ENCODE measurements around the gene IFT81.

The IFT81 gene

GRCh38 chr12:110168732-110169455 is 44.7 kb downstream of the IFT81 start:
- Histone ChIP-seq H3K27ac (ENCODE audit: low read depth, low read length) (no peak overlapping the region), H3F3A (ENCODE audit: insufficient read depth) (no peaks in the 10 kb centered on the region), H3K4me2 (ENCODE audit: low read depth, low read length, poor library complexity, severe bottlenecking) (no peak overlapping the region), H3K4me3 (ENCODE audit: insufficient read depth, low read length, poor library complexity, severe bottlenecking) (no peak overlapping the region), H3K27me3 (ENCODE audit: low read length) (no peaks in the 10 kb centered on the region), H3K9me3 (ENCODE audit: insufficient read depth, low read length) (no peaks in the 10 kb centered on the region), H2AFZ (ENCODE audit: low read depth, low read length, severe bottlenecking) (no peak overlapping the region), H3K79me2 (ENCODE audit: insufficient read depth, low read length) (no peaks in the 10 kb centered on the region), H3K9me2 (replicated peaks; ENCODE audit: insufficient read depth, low read length) (no peaks in the 10 kb centered on the region), H3K36me3 (ENCODE audit: low read length) (no peaks in the 10 kb centered on the region), H4K20me1 (ENCODE audit: low read depth, low read length) (no peaks in the 10 kb centered on the region), H3K9ac (ENCODE audit: low read length) (no peak overlapping the region)
- TF ChIP-seq CTCF (IDR thresholded peaks at IDR 0.05; ENCODE audit: insufficient read depth, low read length, poor library complexity, severe bottlenecking) (no peak), EZH2phosphoT487 (conservative IDR thresholded peaks at IDR 0.05; ENCODE audit: low read length) (no peak)

- H3K4me2 ChIP-seq (ENCODE audit: low read depth, low read length, poor library complexity, severe bottlenecking) = no peak overlapping the region
- no peak overlapping the region for H3K9ac ChIP-seq (ENCODE audit: low read length)
- no peaks in the 10 kb centered on the region for H4K20me1 ChIP-seq (ENCODE audit: low read depth, low read length)
Measured at GRCh38 chr12:110170535-110171185, 46.5 kb downstream of the IFT81 start.

GRCh38 chr12:110171186-110171538 is 47.0 kb downstream of the IFT81 start:
- Histone ChIP-seq H3K9ac (ENCODE audit: low read length) (no peak overlapping the region), H3K27me3 (ENCODE audit: low read length) (no peaks in the 10 kb centered on the region), H3K9me3 (ENCODE audit: insufficient read depth, low read length) (no peaks in the 10 kb centered on the region), H3K27ac (ENCODE audit: low read depth, low read length) (no peak overlapping the region), H3F3A (ENCODE audit: insufficient read depth) (no peaks in the 10 kb centered on the region), H3K4me2 (ENCODE audit: low read depth, low read length, poor library complexity, severe bottlenecking) (no peak overlapping the region), H3K4me3 (ENCODE audit: insufficient read depth, low read length, poor library complexity, severe bottlenecking) (no peak overlapping the region), H3K36me3 (ENCODE audit: low read length) (no peaks in the 10 kb centered on the region), H3K9me2 (replicated peaks; ENCODE audit: insufficient read depth, low read length) (no peaks in the 10 kb centered on the region), H2AFZ (ENCODE audit: low read depth, low read length, severe bottlenecking) (no peak overlapping the region), H3K79me2 (ENCODE audit: insufficient read depth, low read length) (no peaks in the 10 kb centered on the region), H4K20me1 (ENCODE audit: low read depth, low read length) (no peaks in the 10 kb centered on the region)
- no peak for TF ChIP-seq CTCF (IDR thresholded peaks at IDR 0.05; ENCODE audit: insufficient read depth, low read length, poor library complexity, severe bottlenecking)
- TF ChIP-seq EZH2phosphoT487 (conservative IDR thresholded peaks at IDR 0.05; ENCODE audit: low read length) = no peak

More at GRCh38 chr12:110170535-110171185, 46.5 kb downstream of the IFT81 start:
- Histone ChIP-seq H3K27me3 (ENCODE audit: low read length) (no peaks in the 10 kb centered on the region), H3F3A (ENCODE audit: insufficient read depth) (no peaks in the 10 kb centered on the region), H3K4me3 (ENCODE audit: insufficient read depth, low read length, poor library complexity, severe bottlenecking) (no peak overlapping the region), H3K36me3 (ENCODE audit: low read length) (no peaks in the 10 kb centered on the region), H3K9me3 (ENCODE audit: insufficient read depth, low read length) (no peaks in the 10 kb centered on the region), H2AFZ (ENCODE audit: low read depth, low read length, severe bottlenecking) (no peak overlapping the region), H3K9me2 (replicated peaks; ENCODE audit: insufficient read depth, low read length) (no peaks in the 10 kb centered on the region), H3K27ac (ENCODE audit: low read depth, low read length) (no peak overlapping the region), H3K79me2 (ENCODE audit: insufficient read depth, low read length) (no peaks in the 10 kb centered on the region)
- TF ChIP-seq CTCF (IDR thresholded peaks at IDR 0.05; ENCODE audit: insufficient read depth, low read length, poor library complexity, severe bottlenecking) = no peak
- TF ChIP-seq EZH2phosphoT487 (conservative IDR thresholded peaks at IDR 0.05; ENCODE audit: low read length) = no peak
